WERI-Rb-1 (cell line): ENCODE data around the gene SRSF1.
"Not testable (repeated sequence)": the region's sequence is repeated elsewhere in the genome, so short reads cannot be mapped to it uniquely, and the experiment has no call there.

Experiments
- DNase-seq: peaks from one replicate; pipeline ENCODE4 v3.0.0-alpha.2; 2020
- H3K27ac ChIP-seq: fragments of 250-450 bp; sonication (Bioruptor Pico); 2 replicates; pipeline ENCODE4 v1.5.1; 2020; ENCODE audit warnings: mild to moderate bottlenecking, moderate library complexity
- H3K27me3 ChIP-seq: fragments of 250-450 bp; sonication (Bioruptor Pico); 2 replicates; pipeline ENCODE4 v1.5.1; 2021; ENCODE audit warnings: mild to moderate bottlenecking, low read depth, moderate library complexity; ENCODE audit not compliant: insufficient read depth, severe bottlenecking
- H3K36me3 ChIP-seq: fragments of 250-450 bp; sonication (Bioruptor Pico); 2 replicates; pipeline ENCODE4 v1.5.1; 2020; ENCODE audit warnings: mild to moderate bottlenecking, moderate library complexity
- H3K4me3 ChIP-seq: 2 replicates; pipeline ENCODE4 v1.5.1; 2011; ENCODE audit warnings: low read depth, mild to moderate bottlenecking, control low read depth, low read length
- H3K9me3 ChIP-seq: fragments of 250-450 bp; sonication (Bioruptor Pico); 2 replicates; pipeline ENCODE4 v1.5.1; 2021; ENCODE audit warnings: mild to moderate bottlenecking, moderate library complexity; ENCODE audit not compliant: severe bottlenecking
- TF ChIP-seq, protein P1 (sequence below): IDR thresholded peaks from 2 replicates; pipeline ENCODE4 v1.5.1; 2011; ENCODE audit warnings: low read depth, mild to moderate bottlenecking, control low read depth, inconsistent platforms, low read length

The SRSF1 gene

DNA sequence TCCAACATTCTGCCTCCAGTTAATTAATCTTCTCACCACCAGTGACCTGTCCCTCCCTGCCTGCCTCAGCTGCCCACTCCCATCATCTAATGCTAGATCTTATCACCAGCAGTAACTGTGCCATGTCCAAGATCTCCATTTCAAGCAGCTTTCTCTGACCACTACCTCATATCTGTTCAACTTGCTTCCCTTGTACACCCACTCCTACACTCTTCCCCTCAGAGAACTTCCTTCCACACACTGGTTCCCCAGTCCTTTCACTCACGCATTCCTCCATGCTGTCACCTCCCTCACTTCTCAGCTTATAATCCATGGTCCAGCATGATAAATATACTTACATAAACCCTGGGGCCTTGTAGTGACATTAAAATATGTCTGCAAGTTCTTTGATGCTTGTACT, 44.4 kb upstream of the SRSF1 start:
- TF ChIP-seq, protein P1, sequence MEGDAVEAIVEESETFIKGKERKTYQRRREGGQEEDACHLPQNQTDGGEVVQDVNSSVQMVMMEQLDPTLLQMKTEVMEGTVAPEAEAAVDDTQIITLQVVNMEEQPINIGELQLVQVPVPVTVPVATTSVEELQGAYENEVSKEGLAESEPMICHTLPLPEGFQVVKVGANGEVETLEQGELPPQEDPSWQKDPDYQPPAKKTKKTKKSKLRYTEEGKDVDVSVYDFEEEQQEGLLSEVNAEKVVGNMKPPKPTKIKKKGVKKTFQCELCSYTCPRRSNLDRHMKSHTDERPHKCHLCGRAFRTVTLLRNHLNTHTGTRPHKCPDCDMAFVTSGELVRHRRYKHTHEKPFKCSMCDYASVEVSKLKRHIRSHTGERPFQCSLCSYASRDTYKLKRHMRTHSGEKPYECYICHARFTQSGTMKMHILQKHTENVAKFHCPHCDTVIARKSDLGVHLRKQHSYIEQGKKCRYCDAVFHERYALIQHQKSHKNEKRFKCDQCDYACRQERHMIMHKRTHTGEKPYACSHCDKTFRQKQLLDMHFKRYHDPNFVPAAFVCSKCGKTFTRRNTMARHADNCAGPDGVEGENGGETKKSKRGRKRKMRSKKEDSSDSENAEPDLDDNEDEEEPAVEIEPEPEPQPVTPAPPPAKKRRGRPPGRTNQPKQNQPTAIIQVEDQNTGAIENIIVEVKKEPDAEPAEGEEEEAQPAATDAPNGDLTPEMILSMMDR: no peak
- Histone ChIP-seq H3K27me3 (no peaks in the 10 kb centered on the region), H3K27ac (no peak overlapping the region), H3K9me3 (no peaks in the 10 kb centered on the region), H3K4me3 (no peak overlapping the region), H3K36me3 (no peaks in the 10 kb centered on the region)
- no peak for DNase-seq

DNA sequence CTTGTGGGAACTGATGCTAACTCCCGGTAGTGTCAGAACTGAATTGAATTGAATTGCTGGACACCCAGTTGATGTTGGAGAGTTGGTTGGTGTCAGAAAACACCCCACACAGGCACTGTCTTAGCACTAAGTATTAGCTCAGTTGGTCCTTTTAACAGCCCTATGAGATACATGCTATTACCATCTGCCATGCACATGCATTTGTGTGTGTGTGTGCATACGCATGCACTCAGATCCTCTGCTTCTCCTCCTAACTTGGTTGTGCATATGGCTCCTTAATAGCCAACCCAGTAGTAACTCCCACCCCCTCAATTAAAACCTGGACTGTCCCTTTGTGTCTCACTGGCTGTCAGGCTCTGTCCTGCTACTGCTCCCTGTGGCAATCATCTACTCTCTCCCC, 43.9 kb upstream of the SRSF1 start:
- no peak overlapping the region for H3K4me3 ChIP-seq
- TF ChIP-seq, protein P1: no peak
- H3K27me3 ChIP-seq: no peaks in the 10 kb centered on the region
- no peak for DNase-seq
- no peaks in the 10 kb centered on the region for H3K9me3 ChIP-seq
- no peaks in the 10 kb centered on the region for H3K36me3 ChIP-seq
- no peak overlapping the region for H3K27ac ChIP-seq

DNA sequence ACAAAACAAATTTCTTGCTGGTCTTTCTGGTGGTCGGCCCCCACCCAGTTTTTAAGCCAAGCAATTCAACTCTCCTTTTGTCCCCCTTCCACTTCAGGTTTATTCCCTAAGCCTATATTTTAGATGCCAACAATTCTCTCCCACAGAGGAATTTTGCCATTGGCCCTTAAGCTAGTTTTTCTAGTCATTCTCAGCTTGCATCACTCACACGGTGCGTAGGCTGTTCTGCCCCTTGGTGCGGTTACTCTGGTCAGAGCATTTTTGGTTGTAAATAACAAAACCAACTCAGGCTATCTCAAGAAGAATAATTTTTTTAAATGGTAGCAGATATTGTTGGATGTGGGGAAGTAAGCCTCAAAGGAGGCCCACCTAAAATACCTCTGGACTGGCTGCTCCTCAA, 42.5 kb upstream of the SRSF1 start:
- Histone ChIP-seq H3K36me3 (no peaks in the 10 kb centered on the region), H3K27me3 (no peaks in the 10 kb centered on the region), H3K4me3 (no peak overlapping the region), H3K9me3 (no peaks in the 10 kb centered on the region), H3K27ac (no peak overlapping the region)
- DNase-seq: no peak
- TF ChIP-seq, protein P1: no peak

DNA sequence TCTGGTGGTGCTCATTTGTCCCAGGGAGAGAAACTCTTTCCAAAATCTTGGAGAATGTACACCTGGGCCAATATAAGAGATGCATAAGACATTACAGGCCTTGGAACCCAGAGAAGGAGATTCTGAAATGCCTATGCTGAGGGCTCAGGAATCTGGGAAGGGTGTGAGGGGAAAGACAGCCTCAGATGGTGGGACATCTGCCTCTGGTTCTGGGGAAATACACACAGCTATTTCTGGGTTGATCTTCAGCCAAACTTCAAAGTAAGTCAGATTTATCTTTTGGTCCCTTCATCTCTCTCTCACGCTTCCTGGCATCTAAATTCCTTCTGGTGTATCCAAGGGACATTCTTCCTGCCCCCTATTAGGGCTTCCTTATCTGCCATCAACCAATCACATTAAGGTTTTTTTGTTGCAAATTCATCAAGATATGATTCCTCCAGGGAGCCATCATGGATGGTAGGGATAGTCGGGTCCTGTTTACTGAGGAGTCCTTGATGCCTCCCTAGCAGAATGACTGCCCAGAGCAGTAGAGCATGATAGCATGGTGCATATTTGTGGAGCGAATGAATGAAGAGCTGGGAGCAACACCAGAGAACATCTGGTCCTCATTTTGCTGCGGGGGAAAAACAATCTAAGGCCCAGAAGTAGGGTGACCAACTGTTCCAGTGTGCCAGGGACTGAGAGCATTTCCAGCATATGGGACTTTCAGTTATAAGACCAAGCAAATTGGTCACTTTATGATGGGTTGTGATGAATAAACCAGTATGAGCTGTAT, 40.5 kb upstream of the SRSF1 start:
- DNase-seq: no peak
- Histone ChIP-seq H3K9me3 (peaks cover 4% of the 10 kb centered on the region), H3K27me3 (no peaks in the 10 kb centered on the region), H3K4me3 (no peak overlapping the region), H3K27ac (no peak overlapping the region), H3K36me3 (no peaks in the 10 kb centered on the region)
- TF ChIP-seq, protein P1: no peak

DNA sequence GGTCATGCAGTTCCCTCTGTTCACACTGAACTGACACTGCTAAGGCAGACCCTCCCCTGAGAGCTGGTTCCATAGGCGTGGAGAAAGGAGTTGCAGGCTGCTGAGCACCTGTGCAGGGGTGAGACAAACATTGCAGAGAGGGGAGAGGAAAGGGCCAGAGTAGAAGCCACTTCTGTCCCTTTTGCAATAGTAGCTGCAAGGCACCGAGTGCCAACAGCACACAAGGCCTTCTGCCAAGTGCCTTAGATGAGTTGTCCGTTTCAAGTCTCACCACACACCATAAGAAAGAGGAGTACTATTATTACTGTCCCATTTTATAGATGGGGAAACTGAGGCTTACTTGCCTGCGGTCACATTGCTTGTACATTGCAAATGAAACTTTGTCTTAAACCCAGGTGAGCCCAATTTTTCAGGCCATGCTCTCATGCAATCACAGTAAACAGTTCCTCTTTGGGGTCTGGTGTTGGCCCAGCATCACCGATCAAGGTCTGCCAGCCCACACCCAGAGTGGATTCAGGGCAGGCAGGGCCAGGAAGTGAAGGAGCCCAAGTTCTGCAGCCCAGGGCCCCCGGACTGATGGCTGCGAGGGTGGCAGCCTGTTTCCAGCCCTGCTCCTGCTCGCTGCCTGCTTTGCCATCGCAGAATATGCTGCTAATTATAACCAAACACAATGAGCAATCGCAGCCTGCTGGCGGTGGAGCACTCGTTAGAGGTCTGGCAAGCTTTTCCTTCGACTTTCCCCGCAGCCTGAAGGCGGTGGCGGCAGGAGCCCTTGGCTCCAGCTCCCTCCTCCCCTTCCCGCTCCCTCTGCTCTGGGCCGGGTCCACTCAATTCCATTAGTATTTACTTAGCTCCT, 39.4 kb upstream of the SRSF1 start:
- H3K27ac ChIP-seq: no peak overlapping the region
- no peak for DNase-seq
- no peak overlapping the region for H3K4me3 ChIP-seq
- TF ChIP-seq, protein P1: no peak
- no peaks in the 10 kb centered on the region for H3K27me3 ChIP-seq
- no peaks in the 10 kb centered on the region for H3K36me3 ChIP-seq
- peaks cover 4% of the 10 kb centered on the region for H3K9me3 ChIP-seq

DNA sequence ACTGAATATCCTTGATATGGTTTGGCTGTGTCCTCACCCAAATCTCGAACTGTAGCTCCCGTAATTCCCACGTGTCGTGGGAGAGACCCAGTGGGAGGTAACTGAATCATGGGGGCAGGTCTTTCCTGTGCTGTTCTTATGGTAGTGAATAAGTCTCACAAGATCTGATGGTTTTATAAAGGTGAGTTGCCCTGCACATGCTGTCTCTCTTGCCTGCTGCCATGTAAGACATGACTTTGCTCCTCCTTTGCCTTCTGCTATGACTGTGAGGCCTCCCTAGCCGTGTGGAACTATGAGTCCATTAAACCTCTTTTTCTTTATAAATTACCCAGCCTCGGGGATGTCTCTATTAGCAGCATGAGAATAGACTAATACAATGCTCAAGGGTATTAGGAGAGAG, 37.2 kb upstream of the SRSF1 start:
- H3K36me3 ChIP-seq, H3K4me3 ChIP-seq, DNase-seq, H3K9me3 ChIP-seq, H3K27me3 ChIP-seq, H3K27ac ChIP-seq: not testable (repeated sequence)
